ENCODE results near the gene STBD1. TPM values are rescaled to one million over a fixed set of nuclear protein-coding genes. Genes with fewer than 3 reads are reported as not detected.

Gene STBD1
- total RNA-seq, 1 donor from 2014 or later: 9.4 TPM

DNA sequence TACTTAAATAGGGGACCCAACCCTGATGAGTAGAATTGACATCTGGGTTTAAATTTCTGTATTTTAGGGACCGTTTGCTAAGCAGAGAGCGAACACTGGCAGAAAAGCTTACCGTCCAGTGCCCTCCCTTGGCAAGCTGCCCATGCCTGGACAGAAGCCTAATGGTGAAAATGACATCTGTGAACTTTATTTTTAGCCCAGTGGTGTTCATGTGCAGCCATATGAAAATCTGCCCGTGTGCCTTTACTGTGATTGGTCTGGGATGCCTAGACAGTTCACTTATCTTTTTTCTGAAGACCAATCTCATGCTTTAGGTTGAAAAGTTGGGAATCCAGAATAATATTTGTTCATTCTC is 1.1 kb downstream of the STBD1 start:
- Histone ChIP-seq H3K36me3 (peaks cover 8% of the 10 kb centered on the region), H3K4me3 (peak overlapping the region; percentile 82), H3K27me3 (no peaks in the 10 kb centered on the region), H3K4me1 (peaks cover 18% of the 10 kb centered on the region), H3K27ac (peak overlapping the region; percentile 80), H3K9me3 (no peaks in the 10 kb centered on the region)
- ATAC-seq (no peak), DNase-seq (no peak)
- TF ChIP-seq, protein P1, sequence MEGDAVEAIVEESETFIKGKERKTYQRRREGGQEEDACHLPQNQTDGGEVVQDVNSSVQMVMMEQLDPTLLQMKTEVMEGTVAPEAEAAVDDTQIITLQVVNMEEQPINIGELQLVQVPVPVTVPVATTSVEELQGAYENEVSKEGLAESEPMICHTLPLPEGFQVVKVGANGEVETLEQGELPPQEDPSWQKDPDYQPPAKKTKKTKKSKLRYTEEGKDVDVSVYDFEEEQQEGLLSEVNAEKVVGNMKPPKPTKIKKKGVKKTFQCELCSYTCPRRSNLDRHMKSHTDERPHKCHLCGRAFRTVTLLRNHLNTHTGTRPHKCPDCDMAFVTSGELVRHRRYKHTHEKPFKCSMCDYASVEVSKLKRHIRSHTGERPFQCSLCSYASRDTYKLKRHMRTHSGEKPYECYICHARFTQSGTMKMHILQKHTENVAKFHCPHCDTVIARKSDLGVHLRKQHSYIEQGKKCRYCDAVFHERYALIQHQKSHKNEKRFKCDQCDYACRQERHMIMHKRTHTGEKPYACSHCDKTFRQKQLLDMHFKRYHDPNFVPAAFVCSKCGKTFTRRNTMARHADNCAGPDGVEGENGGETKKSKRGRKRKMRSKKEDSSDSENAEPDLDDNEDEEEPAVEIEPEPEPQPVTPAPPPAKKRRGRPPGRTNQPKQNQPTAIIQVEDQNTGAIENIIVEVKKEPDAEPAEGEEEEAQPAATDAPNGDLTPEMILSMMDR (IDR thresholded peaks at IDR 0.05): no peak
- intact Hi-C loops (cut with DNase I): no loop called here

DNA sequence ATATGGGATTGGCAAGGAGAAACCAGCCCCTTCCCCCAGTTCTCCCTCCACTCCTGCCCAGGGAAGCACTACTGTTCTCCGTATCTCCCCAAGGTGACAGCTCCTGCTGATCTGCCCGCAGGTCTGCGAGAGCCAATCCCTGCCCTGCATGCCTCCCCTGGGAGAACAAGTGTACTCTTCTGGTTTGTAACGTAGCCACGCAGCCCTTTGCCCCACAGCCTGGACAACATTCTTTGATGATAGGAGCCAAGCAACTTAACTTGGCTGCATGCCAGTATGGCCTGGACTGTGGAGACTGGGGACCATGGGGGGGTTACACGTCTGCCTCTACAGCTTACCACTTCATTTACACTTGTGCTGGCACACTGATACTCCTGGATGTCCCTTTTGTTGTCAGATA is 2.0 kb downstream of the STBD1 start:
- no peak for ATAC-seq

DNA sequence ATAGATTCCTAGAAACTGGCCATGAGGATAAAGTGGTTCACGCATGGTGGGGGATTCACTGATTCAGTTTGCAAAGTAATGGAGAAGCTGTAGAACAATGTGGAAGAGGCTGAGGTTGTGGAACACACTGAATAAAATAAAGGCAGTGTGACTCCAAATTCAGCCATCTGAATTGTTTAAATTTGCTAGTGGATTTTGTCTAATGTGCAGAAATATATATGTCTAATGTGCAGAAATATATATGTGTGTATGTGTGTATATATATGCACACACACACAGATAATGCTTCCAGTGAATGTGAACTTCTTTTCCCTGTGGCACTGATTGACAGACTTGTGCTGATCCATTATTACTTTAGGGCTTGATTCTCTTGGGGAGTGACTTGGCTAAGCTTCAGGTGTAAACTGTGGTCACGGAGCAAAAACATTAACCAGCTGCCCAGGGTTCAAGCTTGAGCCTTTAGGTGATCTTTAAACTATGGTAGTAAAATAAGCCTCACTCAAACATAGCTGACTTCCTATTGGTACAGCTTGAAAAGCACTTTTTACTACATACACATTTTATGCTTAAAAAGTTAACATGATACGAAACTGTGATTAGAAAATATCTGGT is 3.5 kb downstream of the STBD1 start:
- H3K4me3 ChIP-seq: no peak overlapping the region
- no peak for DNase-seq
- H3K9me3 ChIP-seq: no peaks in the 10 kb centered on the region
- ATAC-seq: no peak
- TF ChIP-seq, protein P1 (IDR thresholded peaks at IDR 0.05): no peak
- intact Hi-C loops (cut with DNase I): no loop called here
- H3K27ac ChIP-seq: no peak overlapping the region
- no peaks in the 10 kb centered on the region for H3K27me3 ChIP-seq
- H3K4me1 ChIP-seq: peaks cover 17% of the 10 kb centered on the region
- peaks cover 8% of the 10 kb centered on the region for H3K36me3 ChIP-seq

More for the DNA sequence above, 2.0 kb downstream of the STBD1 start:
- Histone ChIP-seq H3K36me3 (peaks cover 8% of the 10 kb centered on the region), H3K9me3 (no peaks in the 10 kb centered on the region), H3K4me1 (peaks cover 18% of the 10 kb centered on the region), H3K27me3 (no peaks in the 10 kb centered on the region), H3K27ac (no peak overlapping the region), H3K4me3 (peak overlapping the region; percentile 82)
- no peak for DNase-seq
- TF ChIP-seq, protein P1 (IDR thresholded peaks at IDR 0.05): no peak
- intact Hi-C loops (cut with DNase I): no loop called here

DNA sequence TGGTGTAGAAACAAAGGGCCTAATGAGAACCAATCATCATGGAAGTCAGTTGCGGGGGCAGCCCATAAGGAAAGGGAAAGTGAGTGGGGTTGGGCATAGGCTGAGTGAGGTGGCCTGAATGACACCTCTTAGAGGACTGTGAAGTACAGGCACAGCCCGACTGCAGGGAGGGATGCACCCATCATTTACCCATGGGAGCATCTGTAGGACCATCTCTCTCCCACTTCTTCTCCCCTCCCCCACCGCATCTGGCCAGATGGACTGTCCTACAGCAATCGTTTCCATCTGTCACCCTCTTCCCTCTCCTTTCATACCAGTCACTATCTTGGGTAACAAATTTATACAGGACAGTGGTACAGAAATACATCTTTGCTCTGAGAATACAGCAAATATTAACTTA is 4.2 kb downstream of the STBD1 start:
- TF ChIP-seq, protein P1 (IDR thresholded peaks at IDR 0.05): no peak
- ATAC-seq: no peak
- Histone ChIP-seq H3K4me1 (peaks cover 12% of the 10 kb centered on the region), H3K36me3 (peaks cover 8% of the 10 kb centered on the region), H3K4me3 (no peak overlapping the region), H3K9me3 (no peaks in the 10 kb centered on the region), H3K27ac (no peak overlapping the region), H3K27me3 (no peaks in the 10 kb centered on the region)
- intact Hi-C loops (cut with DNase I): no loop called here
- peak; percentile 32 for DNase-seq

DNA sequence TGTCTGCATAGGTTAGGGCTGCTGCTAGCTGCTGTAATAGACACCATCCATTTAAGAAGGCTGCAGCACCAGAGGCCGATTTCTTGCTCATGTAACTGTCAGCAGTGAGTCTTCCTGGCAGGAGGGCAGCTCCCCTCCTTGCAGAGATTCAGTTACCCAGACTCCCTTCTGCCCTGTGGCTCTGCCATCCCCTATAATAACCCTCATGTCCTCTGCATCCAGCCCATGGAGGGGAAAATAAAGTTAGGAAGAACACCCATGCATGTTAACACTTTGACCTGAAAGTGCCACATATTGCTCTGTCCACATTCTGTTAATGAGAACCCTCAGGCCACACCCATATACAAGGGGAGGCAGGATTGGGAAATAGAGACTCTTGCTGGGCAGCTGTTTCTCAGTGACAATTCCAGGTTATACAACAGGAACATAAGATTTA is 5.4 kb downstream of the STBD1 start:
- peaks cover 8% of the 10 kb centered on the region for H3K36me3 ChIP-seq
- H3K4me3 ChIP-seq: no peak overlapping the region
- TF ChIP-seq, protein P1 (IDR thresholded peaks at IDR 0.05): no peak
- H3K4me1 ChIP-seq: peaks cover 12% of the 10 kb centered on the region
- intact Hi-C loops (cut with DNase I): no loop called here
- no peaks in the 10 kb centered on the region for H3K27me3 ChIP-seq
- ATAC-seq (peak; percentile 76), DNase-seq (peak; percentile 11)
- no peak overlapping the region for H3K27ac ChIP-seq
- H3K9me3 ChIP-seq: no peaks in the 10 kb centered on the region

DNA sequence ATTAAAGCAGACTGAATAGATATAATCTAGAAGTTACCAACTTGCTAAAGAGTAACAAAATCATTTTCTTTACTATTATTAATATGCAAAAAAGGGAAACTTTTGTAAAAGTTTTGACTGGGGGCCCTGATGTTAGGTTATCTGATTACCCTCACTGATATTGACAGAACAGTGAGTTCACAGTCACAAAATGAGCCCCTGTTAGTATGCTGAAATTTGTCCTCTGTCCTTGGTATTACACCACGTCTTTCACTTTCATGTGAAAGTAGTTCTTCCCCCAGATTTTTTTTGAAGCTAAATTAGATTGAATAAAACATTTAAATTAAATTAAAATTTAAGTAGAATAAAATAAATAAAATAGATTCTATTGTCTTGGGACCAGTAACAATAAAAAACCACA is 5.9 kb downstream of the STBD1 start:
- H3K27ac ChIP-seq: no peak overlapping the region
- H3K36me3 ChIP-seq: peaks cover 8% of the 10 kb centered on the region
- no peak for ATAC-seq
- intact Hi-C loops (cut with DNase I): no loop called here
- TF ChIP-seq, protein P1 (IDR thresholded peaks at IDR 0.05): no peak
- no peaks in the 10 kb centered on the region for H3K27me3 ChIP-seq
- no peak overlapping the region for H3K4me3 ChIP-seq
- no peaks in the 10 kb centered on the region for H3K9me3 ChIP-seq
- no peak for DNase-seq
- peaks cover 9% of the 10 kb centered on the region for H3K4me1 ChIP-seq
